Activated B cell treated with CpG ODN at 0.5 μM for 24 hours (primary cell): ENCODE data around the gene ARAP3. TPM values are rescaled to one million over a fixed set of nuclear protein-coding genes. Genes with fewer than 3 reads are reported as not detected.

Experiments used
- ATAC-seq: fragments of 200-7000 bp; cut with Tn5 transposase; one replicate; pipeline ENCODE4 v1.10.0; 2021; ENCODE audit warnings: low read depth, mild to moderate bottlenecking, moderate library complexity
- CTCF ChIA-PET: fragments of 350-600 bp; sonication (Branson Sonifier 250); formaldehyde crosslinking; loops from one replicate; lab custom pipeline; 2021; ENCODE audit warnings: antibody characterized with exemption; lab: Charles Lee
- POLR2A ChIA-PET: fragments of 350-600 bp; sonication (Branson Sonifier 250); formaldehyde crosslinking; loops from one replicate; lab custom pipeline; 2021; ENCODE audit warnings: antibody characterized with exemption; lab: Charles Lee
- DNase-seq: peaks from one replicate; pipeline ENCODE4 v3.0.0; 2022
- H3K27ac Mint-ChIP-seq: one replicate; pipeline ENCODE4 v1.8.0; 2020; ENCODE audit warnings: mixed read lengths
- H3K27me3 Mint-ChIP-seq: one replicate; pipeline ENCODE4 v1.8.0; 2021; ENCODE audit warnings: mixed read lengths
- H3K36me3 Mint-ChIP-seq: one replicate; pipeline ENCODE4 v1.8.0; 2021; ENCODE audit warnings: low read depth, mixed read lengths
- H3K4me1 Mint-ChIP-seq: one replicate; pipeline ENCODE4 v1.8.0; 2021; ENCODE audit warnings: mixed read lengths
- H3K4me3 Mint-ChIP-seq: one replicate; pipeline ENCODE4 v1.8.0; 2020; ENCODE audit warnings: mild to moderate bottlenecking, mixed read lengths
- H3K9me3 Mint-ChIP-seq: one replicate; pipeline ENCODE4 v1.8.0; 2020; ENCODE audit warnings: mixed read lengths
- intact Hi-C: fragments of 100-400 bp; cut with micrococcal nuclease; formaldehyde crosslinking; loops from one replicate; pipeline ENCODE4 v1.15.1; 2024
- total RNA-seq: library from RNA; stranded (reverse); gene quantifications from 2 replicates; pipeline ENCODE4 v1.2.3, GENCODE V29; 2022
- TF ChIP-seq, protein P1 (sequence below): fragments of 200-600 bp; IDR thresholded peaks from one replicate; pipeline ENCODE4 v1.8.0; 2022; ENCODE audit warnings: antibody characterized with exemption, mild to moderate bottlenecking

Gene ARAP3
- total RNA-seq, 1 donor from 2014 or later, result 0.44 TPM

DNA sequence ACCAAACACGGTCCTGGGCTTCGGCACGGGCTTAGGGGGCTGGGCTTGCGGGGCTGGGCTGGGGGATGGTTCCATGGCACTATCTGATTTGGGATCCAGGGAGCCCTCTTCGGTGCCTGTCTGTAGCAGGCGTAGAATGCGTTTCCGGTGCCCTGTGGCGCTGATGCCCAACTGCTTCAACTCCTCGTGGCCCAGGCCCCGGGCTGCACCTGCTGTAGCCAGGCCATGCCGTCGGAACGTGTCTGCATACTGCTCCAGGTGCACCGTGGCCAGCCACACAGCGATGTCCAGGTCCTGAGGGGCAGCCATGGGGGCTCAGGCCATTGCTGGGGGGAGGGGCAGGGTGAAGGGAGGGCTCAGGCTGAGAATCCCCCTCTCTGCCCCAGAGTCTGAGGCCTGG is 1.9 kb downstream of the ARAP3 start:
- ChIA-PET CTCF (no interaction called here), POLR2A (no interaction called here)
- H3K4me3 Mint-ChIP-seq, result no peak overlapping the region
- no peaks in the 10 kb centered on the region for H3K36me3 Mint-ChIP-seq
- no peaks in the 10 kb centered on the region for H3K9me3 Mint-ChIP-seq
- H3K27ac Mint-ChIP-seq, result no peak overlapping the region
- TF ChIP-seq, protein P1, sequence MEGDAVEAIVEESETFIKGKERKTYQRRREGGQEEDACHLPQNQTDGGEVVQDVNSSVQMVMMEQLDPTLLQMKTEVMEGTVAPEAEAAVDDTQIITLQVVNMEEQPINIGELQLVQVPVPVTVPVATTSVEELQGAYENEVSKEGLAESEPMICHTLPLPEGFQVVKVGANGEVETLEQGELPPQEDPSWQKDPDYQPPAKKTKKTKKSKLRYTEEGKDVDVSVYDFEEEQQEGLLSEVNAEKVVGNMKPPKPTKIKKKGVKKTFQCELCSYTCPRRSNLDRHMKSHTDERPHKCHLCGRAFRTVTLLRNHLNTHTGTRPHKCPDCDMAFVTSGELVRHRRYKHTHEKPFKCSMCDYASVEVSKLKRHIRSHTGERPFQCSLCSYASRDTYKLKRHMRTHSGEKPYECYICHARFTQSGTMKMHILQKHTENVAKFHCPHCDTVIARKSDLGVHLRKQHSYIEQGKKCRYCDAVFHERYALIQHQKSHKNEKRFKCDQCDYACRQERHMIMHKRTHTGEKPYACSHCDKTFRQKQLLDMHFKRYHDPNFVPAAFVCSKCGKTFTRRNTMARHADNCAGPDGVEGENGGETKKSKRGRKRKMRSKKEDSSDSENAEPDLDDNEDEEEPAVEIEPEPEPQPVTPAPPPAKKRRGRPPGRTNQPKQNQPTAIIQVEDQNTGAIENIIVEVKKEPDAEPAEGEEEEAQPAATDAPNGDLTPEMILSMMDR, result no peak
- H3K4me1 Mint-ChIP-seq, result peaks cover 23% of the 10 kb centered on the region
- intact Hi-C loops, result no loop called here
- ATAC-seq, result no peak
- DNase-seq, result no peak
- H3K27me3 Mint-ChIP-seq, result peaks cover 3% of the 10 kb centered on the region

- ChIA-PET POLR2A (no interaction called here), CTCF (no interaction called here)
- H3K27ac Mint-ChIP-seq, result no peak overlapping the region
- intact Hi-C loops, result no loop called here
- H3K9me3 Mint-ChIP-seq, result no peaks in the 10 kb centered on the region
- no peak for ATAC-seq
- TF ChIP-seq, protein P1, result no peak
- H3K36me3 Mint-ChIP-seq, result no peaks in the 10 kb centered on the region
- peaks cover 3% of the 10 kb centered on the region for H3K27me3 Mint-ChIP-seq
- no peak for DNase-seq
- no peak overlapping the region for H3K4me3 Mint-ChIP-seq
- H3K4me1 Mint-ChIP-seq, result peaks cover 8% of the 10 kb centered on the region
These were observed 4.6 kb downstream of the ARAP3 start for GRCh38 chr5:141677415-141677814.

DNA sequence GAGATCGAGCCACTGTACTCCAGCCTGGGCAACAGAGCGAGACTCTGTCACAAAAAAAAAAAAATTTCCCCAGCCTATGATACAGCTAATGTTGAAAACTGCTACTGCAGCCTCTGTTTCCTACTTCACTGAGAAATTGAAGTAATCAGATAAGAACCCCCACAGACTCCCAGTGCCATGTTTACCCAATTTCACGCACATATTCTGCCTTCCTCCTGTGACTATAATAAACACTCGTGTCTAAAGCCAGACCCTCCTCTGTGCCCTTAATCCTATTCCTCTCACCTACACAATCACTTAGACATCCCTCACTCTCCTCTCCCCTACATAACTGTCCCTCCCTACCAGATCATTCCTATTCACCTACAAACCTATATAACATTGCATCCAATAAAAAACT is 6.4 kb downstream of the ARAP3 start:
- intact Hi-C loops, result no loop called here
- TF ChIP-seq, protein P1, result no peak
- H3K27me3 Mint-ChIP-seq, result peaks cover 3% of the 10 kb centered on the region
- DNase-seq (no peak), ATAC-seq (no peak)
- CTCF ChIA-PET, result interaction anchor here (1.2 kb wide), 1 partner anchor 285 kb away, joined by 4 read pairs; no protein-coding TSS in a partner anchor
- no peaks in the 10 kb centered on the region for H3K9me3 Mint-ChIP-seq
- POLR2A ChIA-PET, result no interaction called here
- no peak overlapping the region for H3K27ac Mint-ChIP-seq
- no peaks in the 10 kb centered on the region for H3K36me3 Mint-ChIP-seq
- H3K4me3 Mint-ChIP-seq, result no peak overlapping the region
- no peaks in the 10 kb centered on the region for H3K4me1 Mint-ChIP-seq

DNA sequence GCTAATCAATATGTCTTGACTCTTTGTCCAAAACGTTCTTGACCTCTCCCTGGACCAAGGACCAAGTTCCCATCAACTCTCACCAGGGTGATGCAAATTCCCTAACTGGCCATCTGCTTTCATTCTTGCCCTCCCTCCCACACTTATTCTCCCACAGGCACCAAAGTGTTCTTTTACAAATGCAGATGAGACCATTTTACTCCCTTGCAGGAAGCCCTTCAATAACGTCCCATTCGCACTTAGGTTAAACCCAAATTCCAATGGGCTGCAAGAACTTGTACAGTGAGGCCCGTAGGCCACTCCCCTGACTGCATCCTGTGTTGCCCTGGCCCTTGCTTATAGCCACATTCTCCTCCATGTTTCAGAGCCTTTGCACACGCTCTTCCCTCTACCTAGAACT is 7.3 kb downstream of the ARAP3 start:
- Mint-ChIP-seq H3K27ac (no peak overlapping the region), H3K9me3 (no peaks in the 10 kb centered on the region), H3K4me3 (no peak overlapping the region), H3K36me3 (no peaks in the 10 kb centered on the region), H3K27me3 (peaks cover 3% of the 10 kb centered on the region), H3K4me1 (no peaks in the 10 kb centered on the region)
- TF ChIP-seq, protein P1, result no peak
- intact Hi-C loops, result no loop called here
- ChIA-PET POLR2A (no interaction called here), CTCF (no interaction called here)
- ATAC-seq, result no peak
- no peak for DNase-seq

DNA sequence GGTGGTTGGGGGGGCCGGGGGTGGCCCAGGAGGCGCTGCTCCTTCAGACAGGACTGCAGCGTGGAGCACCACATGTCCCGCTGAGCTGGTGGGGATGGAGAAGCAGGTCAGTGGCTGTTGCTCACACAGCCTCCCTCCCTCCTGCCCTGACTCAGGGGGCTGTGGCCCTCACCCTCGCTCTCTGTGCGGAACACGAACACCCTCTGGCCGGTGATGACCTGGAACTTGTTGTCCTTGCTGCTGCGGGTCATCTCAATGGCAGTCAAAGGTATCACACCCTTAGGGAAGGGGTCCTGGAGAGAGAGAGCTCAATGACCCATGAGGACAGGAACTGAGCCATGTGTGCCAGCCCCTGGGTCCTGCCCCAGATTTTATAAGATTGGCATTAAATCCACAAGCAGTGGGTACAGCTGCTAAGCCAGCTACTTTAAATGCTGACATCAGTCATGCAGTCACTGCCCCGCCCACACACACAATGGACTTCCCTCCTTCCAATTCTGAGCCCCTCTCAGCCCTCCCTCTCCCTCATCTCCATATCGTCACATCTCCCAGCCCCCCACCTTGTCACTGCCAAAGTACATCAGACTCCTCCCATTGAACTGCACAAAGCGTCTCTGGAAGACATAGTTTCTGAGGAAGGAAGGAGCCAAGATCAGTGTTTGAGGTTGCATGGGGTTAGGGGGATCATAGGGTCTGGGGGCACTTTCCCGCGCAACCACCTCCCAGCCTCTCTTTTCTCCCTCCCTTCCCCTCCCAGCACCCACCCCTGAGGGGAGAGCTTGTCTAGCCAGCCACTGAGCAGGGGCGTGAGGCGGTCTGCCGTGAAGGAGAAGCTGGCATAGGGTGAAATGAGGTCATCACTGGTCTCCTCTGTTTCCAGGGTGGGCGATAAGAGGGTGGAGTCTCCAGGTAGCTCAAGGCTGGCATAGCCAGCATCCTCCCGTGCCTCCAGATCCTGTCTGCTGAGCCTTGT is 8.9 kb downstream of the ARAP3 start:
- no peak for DNase-seq
- Mint-ChIP-seq H3K9me3 (no peaks in the 10 kb centered on the region), H3K4me1 (no peaks in the 10 kb centered on the region), H3K4me3 (no peak overlapping the region), H3K36me3 (no peaks in the 10 kb centered on the region), H3K27me3 (peaks cover 4% of the 10 kb centered on the region), H3K27ac (no peak overlapping the region)
- no peak for ATAC-seq
- ChIA-PET POLR2A (no interaction called here), CTCF (no interaction called here)
- intact Hi-C loops, result no loop called here
- TF ChIP-seq, protein P1, result no peak
